GM10266 (cell line): ENCODE results near the gene KNOP1.

ENCODE experiments used
- DNase-seq: peaks from one replicate; pipeline ENCODE4 v3.0.0; 2012; ENCODE audit errors: extremely low spot score
- TF ChIP-seq, protein P1 (sequence below): IDR thresholded peaks from 2 replicates; pipeline ENCODE4 v1.5.1; 2012; ENCODE audit warnings: mild to moderate bottlenecking, low read depth; ENCODE audit not compliant: control insufficient read depth, insufficient read depth; ENCODE audit errors: missing control alignments

KNOP1 gene

GRCh38 chr16:19705146-19705501 lies 12.9 kb downstream of the KNOP1 start:
- DNase-seq, result no peak
- TF ChIP-seq, protein P1, sequence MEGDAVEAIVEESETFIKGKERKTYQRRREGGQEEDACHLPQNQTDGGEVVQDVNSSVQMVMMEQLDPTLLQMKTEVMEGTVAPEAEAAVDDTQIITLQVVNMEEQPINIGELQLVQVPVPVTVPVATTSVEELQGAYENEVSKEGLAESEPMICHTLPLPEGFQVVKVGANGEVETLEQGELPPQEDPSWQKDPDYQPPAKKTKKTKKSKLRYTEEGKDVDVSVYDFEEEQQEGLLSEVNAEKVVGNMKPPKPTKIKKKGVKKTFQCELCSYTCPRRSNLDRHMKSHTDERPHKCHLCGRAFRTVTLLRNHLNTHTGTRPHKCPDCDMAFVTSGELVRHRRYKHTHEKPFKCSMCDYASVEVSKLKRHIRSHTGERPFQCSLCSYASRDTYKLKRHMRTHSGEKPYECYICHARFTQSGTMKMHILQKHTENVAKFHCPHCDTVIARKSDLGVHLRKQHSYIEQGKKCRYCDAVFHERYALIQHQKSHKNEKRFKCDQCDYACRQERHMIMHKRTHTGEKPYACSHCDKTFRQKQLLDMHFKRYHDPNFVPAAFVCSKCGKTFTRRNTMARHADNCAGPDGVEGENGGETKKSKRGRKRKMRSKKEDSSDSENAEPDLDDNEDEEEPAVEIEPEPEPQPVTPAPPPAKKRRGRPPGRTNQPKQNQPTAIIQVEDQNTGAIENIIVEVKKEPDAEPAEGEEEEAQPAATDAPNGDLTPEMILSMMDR, result no peak

GRCh38 chr16:19704321-19705145 lies 13.5 kb downstream of the KNOP1 start:
- TF ChIP-seq, protein P1, result no peak
- DNase-seq, result no peak

DNA sequence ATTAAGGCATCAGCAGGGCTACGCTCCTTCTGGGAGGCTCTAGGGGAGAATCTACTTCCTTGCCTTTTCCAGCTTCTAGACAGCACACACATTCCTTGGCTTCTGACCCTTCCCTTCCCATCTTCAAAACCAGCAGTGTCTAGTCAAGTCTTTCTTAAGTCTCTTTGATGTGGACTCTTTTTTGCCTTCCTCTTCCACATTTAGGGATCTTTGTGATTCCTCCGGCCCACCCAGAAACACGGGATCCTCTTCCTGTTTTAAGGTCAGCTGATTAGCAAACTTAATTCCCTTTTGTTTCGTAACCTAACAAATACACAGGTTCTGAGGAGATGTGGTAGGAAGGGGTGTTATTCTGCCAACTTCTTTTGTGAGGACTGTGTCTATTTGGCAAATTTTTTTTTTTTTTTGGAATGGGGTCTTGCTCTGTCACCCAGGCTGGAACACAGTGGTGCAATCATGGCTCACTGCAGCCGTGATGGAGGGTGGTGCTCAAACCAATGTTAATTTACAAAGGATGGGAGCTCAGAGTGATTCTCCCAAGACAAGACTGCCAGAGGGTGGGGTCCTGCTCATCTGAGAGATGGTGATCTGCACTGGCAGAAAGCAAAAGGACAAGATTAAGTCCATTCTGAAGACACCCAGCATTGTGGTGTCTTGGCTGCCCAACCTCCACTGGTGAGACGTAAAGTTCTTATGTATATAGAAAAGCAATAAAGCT lies 14.7 kb downstream of the KNOP1 start:
- TF ChIP-seq, protein P1, result no peak
- DNase-seq, result no peak

- DNase-seq, result no peak
- TF ChIP-seq, protein P1, result no peak
Observed at GRCh38 chr16:19701091-19701490, 16.9 kb downstream of the KNOP1 start.

GRCh38 chr16:19700319-19700781 lies 17.7 kb downstream of the KNOP1 start:
- TF ChIP-seq, protein P1, result no peak
- DNase-seq, result no peak

- TF ChIP-seq, protein P1, result no peak
- DNase-seq, result no peak
Observed at GRCh38 chr16:19699472-19699871, 18.6 kb downstream of the KNOP1 start.
